ENCODE measurements around the gene PRKN.

- TF ChIP-seq CTCF (conservative IDR thresholded peaks at IDR 0.05) (no peak), ZFX (IDR thresholded peaks at IDR 0.05) (no peak)
These were observed 42.0 kb downstream of the PRKN start for GRCh38 chr6:162685586-162685985.

All from C4-2B (cell line).